ENCODE data around the gene PACSIN1.
"Not testable (repeated sequence)": the region's sequence is repeated elsewhere in the genome, so short reads cannot be mapped to it uniquely, and the experiment has no call there.

PACSIN1 gene

DNA sequence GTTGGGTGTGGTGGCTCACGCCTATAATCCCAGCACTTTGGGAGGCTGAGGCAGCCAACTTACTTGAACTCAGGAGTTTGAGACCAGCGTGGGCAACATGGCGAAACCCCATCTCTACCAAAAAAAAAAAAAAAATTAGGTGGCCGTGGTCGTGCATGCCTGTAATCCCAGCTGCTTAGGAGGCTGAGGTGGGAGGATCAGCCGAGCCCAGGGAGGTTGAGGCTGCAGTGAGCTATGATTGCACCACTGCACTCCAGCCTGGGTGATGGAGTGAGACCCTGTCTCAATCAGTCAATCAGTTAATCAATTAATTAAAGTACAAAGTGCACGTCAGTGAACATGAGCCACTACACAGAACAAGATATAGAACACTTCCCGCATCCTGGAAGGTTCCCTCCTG, 21.0 kb downstream of the PACSIN1 start:
- FAIRE-seq = not testable (repeated sequence)

- FAIRE-seq = no peak
Measured at GRCh38 chr6:34487536-34487935, 21.7 kb downstream of the PACSIN1 start.

DNA sequence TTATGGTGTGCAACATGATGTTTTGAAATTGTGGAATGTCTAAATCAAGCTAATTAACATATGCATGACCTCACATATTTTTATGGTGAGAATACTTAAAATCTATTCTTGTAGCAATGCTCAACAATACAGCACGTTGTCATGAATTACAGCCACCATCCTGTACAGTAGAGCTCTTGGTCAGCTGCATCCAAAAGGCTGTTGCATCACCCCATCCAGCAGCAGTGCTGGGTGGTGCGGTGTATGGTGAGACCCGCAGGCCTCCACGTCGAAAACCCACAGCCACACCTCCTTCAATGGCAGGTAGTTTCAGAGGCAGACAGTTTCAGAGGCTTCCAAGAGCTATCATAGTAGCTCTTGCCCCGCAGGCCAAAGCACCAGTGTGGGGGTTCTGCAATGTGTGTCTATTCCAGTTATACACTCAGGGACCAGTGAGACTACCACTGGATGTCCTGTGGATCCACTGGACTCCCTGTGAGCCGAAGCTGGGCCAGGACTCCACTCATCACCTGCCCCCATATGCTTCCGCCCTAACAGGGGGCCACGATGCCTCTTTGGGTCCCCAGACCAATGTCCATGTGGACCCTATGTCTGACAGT, 23.4 kb downstream of the PACSIN1 start:
- FAIRE-seq = no peak

GRCh38 chr6:34490390-34491090, 24.7 kb downstream of the PACSIN1 start:
- FAIRE-seq = no peak

GRCh38 chr6:34491091-34491430, 25.2 kb downstream of the PACSIN1 start:
- no peak for FAIRE-seq

GRCh38 chr6:34493344-34493743, 27.5 kb downstream of the PACSIN1 start:
- FAIRE-seq = no peak

- no peak for FAIRE-seq
Measured at GRCh38 chr6:34494973-34495372, 29.1 kb downstream of the PACSIN1 start.

GRCh38 chr6:34496103-34496685, 30.3 kb downstream of the PACSIN1 start:
- no peak for FAIRE-seq

- FAIRE-seq = no peak
Measured at GRCh38 chr6:34497411-34497810, 31.5 kb downstream of the PACSIN1 start.

GRCh38 chr6:34506718-34507117, 40.8 kb downstream of the PACSIN1 start:
- FAIRE-seq = no peak

DNA sequence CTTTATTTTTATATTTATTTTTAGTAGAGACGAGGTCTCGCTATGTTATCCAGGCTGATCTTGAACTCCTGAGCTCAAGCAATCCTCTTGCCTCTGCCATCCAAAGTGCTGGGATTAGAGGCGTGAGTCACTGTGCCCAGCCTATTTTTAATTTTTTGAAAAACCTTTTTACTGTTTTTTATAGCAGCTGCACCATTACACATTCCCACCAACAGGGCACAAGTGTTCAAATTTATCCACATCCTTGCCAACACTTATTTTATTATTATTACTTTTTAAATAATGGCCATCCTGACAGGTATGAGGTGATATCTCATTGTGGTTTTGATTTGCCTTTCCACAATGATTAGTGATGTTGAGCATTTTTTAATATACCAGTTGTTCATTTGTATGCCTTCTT, 42.5 kb downstream of the PACSIN1 start:
- FAIRE-seq = no peak

GRCh38 chr6:34509782-34510181, 43.9 kb downstream of the PACSIN1 start:
- no peak for FAIRE-seq

- no peak for FAIRE-seq
Measured at GRCh38 chr6:34510299-34510698, 44.4 kb downstream of the PACSIN1 start.

GRCh38 chr6:34511214-34511914, 45.5 kb downstream of the PACSIN1 start:
- no peak for FAIRE-seq

GRCh38 chr6:34511915-34512737, 46.2 kb downstream of the PACSIN1 start:
- no peak for FAIRE-seq

DNA sequence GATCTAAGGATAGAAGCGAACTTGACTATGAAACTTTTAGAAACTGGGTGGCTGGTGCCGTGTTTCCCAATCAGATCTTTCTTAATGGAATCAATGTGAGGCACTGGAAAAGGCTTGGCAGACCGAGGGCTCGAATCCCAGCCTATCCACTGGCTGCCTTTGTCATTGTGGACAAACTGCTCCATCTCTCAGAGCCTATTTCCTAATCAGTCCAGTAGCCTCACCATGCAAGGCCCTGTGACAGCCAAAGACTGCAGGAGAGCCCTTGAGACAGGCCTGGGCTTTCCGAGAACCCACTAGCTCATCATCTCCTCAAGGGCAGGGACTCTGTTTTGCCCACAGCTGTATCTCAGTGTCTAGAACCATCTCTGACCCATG, 46.9 kb downstream of the PACSIN1 start:
- FAIRE-seq = no peak

DNA sequence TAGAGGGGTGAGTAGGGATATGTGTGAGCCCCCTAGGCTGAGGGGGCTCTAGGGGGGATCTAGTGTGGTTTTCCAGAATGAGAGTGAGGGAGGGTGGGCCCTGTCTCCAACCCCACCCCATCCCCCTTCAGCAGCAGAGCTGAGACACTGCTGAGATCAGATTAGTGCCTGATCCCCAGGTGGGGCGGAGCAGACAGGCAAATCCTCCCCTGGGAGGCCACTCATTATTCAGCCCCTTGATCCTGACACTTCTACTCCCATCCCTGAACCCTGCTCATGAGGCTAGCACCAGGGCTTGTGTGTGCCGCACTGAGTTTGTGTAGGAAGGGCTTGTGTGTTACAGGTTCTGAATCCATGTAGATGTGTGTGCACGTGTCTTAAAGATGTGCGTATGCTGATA, 47.8 kb downstream of the PACSIN1 start:
- FAIRE-seq = no peak

DNA sequence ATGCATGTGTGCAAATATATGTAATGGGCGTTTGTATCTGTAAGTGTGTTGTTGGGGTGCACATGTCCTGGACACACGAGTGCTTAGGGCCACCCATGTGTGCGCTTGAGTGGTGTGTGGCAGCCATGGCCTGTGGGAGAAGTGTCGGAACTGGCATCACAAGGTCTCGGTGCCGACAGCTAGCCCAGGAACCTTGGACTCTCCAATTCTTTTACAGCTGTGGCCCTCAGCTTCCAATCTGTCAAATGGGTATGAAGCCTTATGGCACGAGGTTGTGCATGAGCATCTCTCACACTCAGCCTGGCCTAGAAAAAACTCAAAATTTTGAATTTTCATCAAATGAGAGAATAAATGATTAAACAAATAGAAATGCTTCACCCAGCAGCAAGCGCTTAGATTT, 48.2 kb downstream of the PACSIN1 start:
- FAIRE-seq = no peak

DNA sequence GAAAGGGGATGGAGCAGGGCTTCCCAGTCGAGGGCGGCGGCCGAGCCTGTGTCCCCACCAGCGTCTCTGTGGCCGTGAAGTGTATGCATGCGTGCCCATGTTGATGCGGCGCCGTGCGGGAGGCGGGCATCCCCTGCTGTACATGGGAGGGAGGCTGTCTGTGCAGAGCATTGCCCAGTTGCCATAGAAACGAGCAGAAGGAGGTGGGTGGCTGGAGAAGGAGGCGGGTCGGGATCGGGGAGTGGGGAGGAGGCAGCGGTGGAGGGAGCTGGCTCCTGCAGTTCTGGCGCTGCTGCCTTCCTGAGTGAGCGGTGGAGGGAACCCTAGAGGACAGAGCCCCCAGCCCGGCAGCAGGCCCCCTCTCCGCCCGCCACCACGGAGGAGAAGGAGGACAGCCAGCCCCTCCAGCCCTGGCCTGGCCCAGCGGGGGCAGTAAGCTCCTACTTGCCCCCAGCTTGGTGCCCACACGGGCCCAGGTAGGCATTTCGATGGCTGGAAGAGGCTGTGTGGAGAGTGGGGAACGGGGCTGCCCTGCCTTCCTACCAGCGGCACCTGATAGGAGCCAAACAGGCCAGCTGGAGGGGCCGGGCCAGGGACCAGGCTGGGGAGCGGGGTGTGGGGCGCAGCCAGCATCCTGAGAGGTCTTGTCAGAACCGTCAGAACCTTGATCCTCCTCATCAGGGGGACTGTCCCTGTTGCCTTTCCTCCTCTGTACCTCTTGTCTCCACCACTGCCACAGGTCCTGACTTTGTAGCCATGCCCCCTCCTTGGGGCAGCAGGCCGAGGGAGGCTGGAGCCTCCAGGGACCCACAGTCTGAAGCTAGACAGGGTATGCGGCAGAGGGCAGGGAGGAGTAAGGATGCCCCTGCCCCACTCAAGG, 49.0 kb downstream of the PACSIN1 start:
- FAIRE-seq = no peak

- FAIRE-seq = no peak
Measured at GRCh38 chr6:34515473-34516387, 49.9 kb downstream of the PACSIN1 start.
